Fibroblast of lung (primary cell): Measurements from ENCODE around the gene BCO2. TPM values are rescaled to one million over a fixed set of nuclear protein-coding genes. Genes with fewer than 3 reads are reported as not detected.

Experiments
- DNase-seq, 2 donors: peaks; one replicate each; pipeline versions ENCODE4 v3.0.0 to v3.0.0-alpha.2; 2010; ENCODE audit warnings: low read depth in 2 of 2
- H2AFZ ChIP-seq: 2 replicates; pipeline ENCODE4 v1.5.1; 2012; ENCODE audit warnings: low read length, control low read depth, inconsistent platforms
- H3K27ac ChIP-seq: 2 replicates; pipeline ENCODE4 v1.5.1; 2011; ENCODE audit warnings: low read length, control low read depth; ENCODE audit not compliant: insufficient read depth
- H3K27me3 ChIP-seq: 2 replicates; pipeline ENCODE4 v1.5.1; 2011; ENCODE audit warnings: mild to moderate bottlenecking, low read length; ENCODE audit not compliant: control insufficient read depth, insufficient read depth
- H3K36me3 ChIP-seq: 2 replicates; pipeline ENCODE4 v1.5.1; 2011; ENCODE audit warnings: low read length; ENCODE audit not compliant: control insufficient read depth, insufficient read depth
- H3K4me1 ChIP-seq: 2 replicates; pipeline ENCODE4 v1.5.1; 2011; ENCODE audit warnings: low read length; ENCODE audit not compliant: control insufficient read depth, insufficient read depth; ENCODE audit errors: extremely low read depth
- H3K4me2 ChIP-seq: 2 replicates; pipeline ENCODE4 v1.5.1; 2011; ENCODE audit warnings: low read length, control low read depth; ENCODE audit not compliant: insufficient read depth; ENCODE audit errors: extremely low read depth
- H3K4me3 ChIP-seq, 4 experiments: fragments of 200-600 bp in 1 of 4; sonication (generic) in 1 of 4; replicated peaks in 1 of 4; 2 replicates each; pipeline ENCODE4 v1.5.1; 2011 to 2016; ENCODE audit warnings: low read length in 4 of 4, low read depth in 3 of 4, mild to moderate bottlenecking in 3 of 4, control low read depth in 2 of 4, inconsistent platforms in 1 of 4, mixed read lengths in 1 of 4; ENCODE audit not compliant: insufficient read depth in 1 of 4; ENCODE audit errors: control extremely low read depth in 1 of 4
- H3K79me2 ChIP-seq: 2 replicates; pipeline ENCODE4 v1.5.1; 2012; ENCODE audit warnings: mild to moderate bottlenecking, low read length, inconsistent platforms; ENCODE audit not compliant: control insufficient read depth, insufficient read depth
- H3K9ac ChIP-seq: 2 replicates; pipeline ENCODE4 v1.5.1; 2011; ENCODE audit warnings: mild to moderate bottlenecking, low read length, control low read depth; ENCODE audit not compliant: insufficient read depth
- H3K9me3 ChIP-seq: 2 replicates; pipeline ENCODE4 v1.5.1; 2012; ENCODE audit warnings: low read depth, low read length; ENCODE audit not compliant: control insufficient read depth, insufficient read depth
- H4K20me1 ChIP-seq: 2 replicates; pipeline ENCODE4 v1.5.1; 2011; ENCODE audit warnings: low read length; ENCODE audit not compliant: control insufficient read depth, insufficient read depth; ENCODE audit errors: extremely low read depth
- CTCF ChIP-seq, 2 donors: IDR thresholded peaks in 1 of 2; conservative IDR thresholded peaks in 1 of 2; 1 replicate in 1 of 2; 2 replicates in 1 of 2; pipeline ENCODE4 v1.5.1; 2011 to 2012; ENCODE audit warnings: low read length in 2 of 2, control low read depth in 1 of 2, inconsistent platforms in 1 of 2, low read depth in 1 of 2, mild to moderate bottlenecking in 1 of 2
- EZH2 ChIP-seq: IDR thresholded peaks from 2 replicates; pipeline ENCODE4 v1.5.1; 2012; ENCODE audit warnings: low read length, control low read depth, mild to moderate bottlenecking; ENCODE audit errors: missing control alignments
- polyA plus RNA-seq, 2 donors: library from polyadenylated mRNA; depleted of rRNA in 1 of 2; stranded (reverse) in 1 of 2; unstranded in 1 of 2; fragments of >200 nt; gene quantifications; 2 replicates each; pipeline ENCODE4 v1.2.1, GENCODE V29; 2011 to 2012; ENCODE audit warnings: missing spikeins in 1 of 2
- total RNA-seq: library from RNA; depleted of rRNA; stranded (reverse); fragments of >200 nt; gene quantifications from 2 replicates; pipeline ENCODE4 v1.2.1, GENCODE V29; 2014

Gene BCO2
- total and polyA plus RNA-seq, 2 donors (not counting 1 experiment from before 2014, with no cell fraction given), result 0.42 to 2.1 TPM

GRCh38 chr11:112235750-112236390 lies 60.6 kb downstream of the BCO2 start:
- TF ChIP-seq CTCF (conservative IDR thresholded peaks at IDR 0.05 in 1 of 2, IDR thresholded peaks at IDR 0.05 in 1 of 2; ENCODE audit: low read depth in 1 of 2, low read length in 2 of 2), result no peak
- no peak for TF ChIP-seq EZH2

GRCh38 chr11:112237451-112237850 lies 62.1 kb downstream of the BCO2 start:
- Histone ChIP-seq H3K27ac (no peak overlapping the region), H3K27me3 (no peaks in the 10 kb centered on the region), H2AFZ (no peak overlapping the region), H3K36me3 (peaks cover 4% of the 10 kb centered on the region), H3K4me2 (no peak overlapping the region), H3K4me1 (no peaks in the 10 kb centered on the region), H3K79me2 (no peaks in the 10 kb centered on the region), H3K4me3 (no peak overlapping the region), H4K20me1 (no peaks in the 10 kb centered on the region), H3K9me3 (no peaks in the 10 kb centered on the region), H3K9ac (no peak overlapping the region)
- DNase-seq, result no peak
- no peak for TF ChIP-seq CTCF (conservative IDR thresholded peaks at IDR 0.05 in 1 of 2, IDR thresholded peaks at IDR 0.05 in 1 of 2; ENCODE audit: low read depth in 1 of 2, low read length in 2 of 2)
- TF ChIP-seq EZH2, result no peak

More at GRCh38 chr11:112235750-112236390, 60.6 kb downstream of the BCO2 start:
- no peak overlapping the region for H3K4me2 ChIP-seq
- H3K4me1 ChIP-seq, result no peaks in the 10 kb centered on the region
- DNase-seq, result no peak
- no peak overlapping the region for H3K4me3 ChIP-seq
- H3K27ac ChIP-seq, result no peak overlapping the region
- no peaks in the 10 kb centered on the region for H3K27me3 ChIP-seq
- H2AFZ ChIP-seq, result no peak overlapping the region
- H3K9ac ChIP-seq, result no peak overlapping the region
- H3K9me3 ChIP-seq, result no peaks in the 10 kb centered on the region
- H3K79me2 ChIP-seq, result no peaks in the 10 kb centered on the region
- no peaks in the 10 kb centered on the region for H4K20me1 ChIP-seq
- H3K36me3 ChIP-seq, result peaks cover 6% of the 10 kb centered on the region

DNA sequence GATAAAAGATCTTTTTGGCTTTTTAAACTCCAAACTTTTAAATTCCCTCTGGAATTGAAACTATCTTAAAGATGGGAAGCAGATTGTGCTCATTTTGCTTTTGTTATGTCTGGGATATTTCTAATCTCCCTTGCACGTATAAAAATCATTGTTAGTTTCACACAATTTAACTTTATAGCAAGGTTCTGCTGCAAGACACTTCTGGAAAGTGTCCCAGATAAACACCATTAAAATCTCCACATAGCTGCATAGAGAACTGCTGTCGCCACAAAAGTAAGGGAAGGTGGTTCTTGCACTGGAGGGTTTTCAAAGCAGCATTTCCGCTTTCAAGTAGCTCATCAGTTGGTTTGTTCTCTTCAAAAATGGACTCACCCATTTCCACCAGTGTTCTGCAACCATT lies 62.7 kb downstream of the BCO2 start:
- no peaks in the 10 kb centered on the region for H3K79me2 ChIP-seq
- no peak overlapping the region for H2AFZ ChIP-seq
- H3K4me1 ChIP-seq, result no peaks in the 10 kb centered on the region
- DNase-seq, result peak in 1 of 2 donors; percentile 53
- H3K9me3 ChIP-seq, result no peaks in the 10 kb centered on the region
- no peaks in the 10 kb centered on the region for H4K20me1 ChIP-seq
- H3K4me3 ChIP-seq, result no peak overlapping the region
- no peaks in the 10 kb centered on the region for H3K27me3 ChIP-seq
- no peak for TF ChIP-seq EZH2
- TF ChIP-seq CTCF (conservative IDR thresholded peaks at IDR 0.05 in 1 of 2, IDR thresholded peaks at IDR 0.05 in 1 of 2; ENCODE audit: low read depth in 1 of 2, low read length in 2 of 2), result no peak
- no peak overlapping the region for H3K4me2 ChIP-seq
- H3K9ac ChIP-seq, result no peak overlapping the region
- H3K36me3 ChIP-seq, result peaks cover 4% of the 10 kb centered on the region
- no peak overlapping the region for H3K27ac ChIP-seq
